ENCODE data around the gene RBM47. TPM values are rescaled to one million over a fixed set of nuclear protein-coding genes. Genes with fewer than 3 reads are reported as not detected.

RBM47 gene
- total RNA-seq, 1 donor from 2014 or later = 41.1 TPM

GRCh38 chr4:40585201-40585799 is 44.4 kb downstream of the RBM47 start:
- no peaks in the 10 kb centered on the region for H3K36me3 ChIP-seq (ENCODE audit: control insufficient read depth, insufficient read depth, low read length)
- TF ChIP-seq CTCF (IDR thresholded peaks at IDR 0.05; ENCODE audit: insufficient read depth, low read length, poor library complexity, severe bottlenecking) = no peak
- H3K4me3 ChIP-seq (ENCODE audit: low read depth, low read length) = no peak overlapping the region
- no peaks in the 10 kb centered on the region for H3K27me3 ChIP-seq (ENCODE audit: control insufficient read depth, insufficient read depth, low read length)
- DNase-seq (ENCODE audit: low read depth) = no peak

GRCh38 chr4:40584517-40585141 is 45.0 kb downstream of the RBM47 start:
- no peak for DNase-seq (ENCODE audit: low read depth)
- Histone ChIP-seq H3K4me3 (ENCODE audit: low read depth, low read length) (no peak overlapping the region), H3K27me3 (ENCODE audit: control insufficient read depth, insufficient read depth, low read length) (no peaks in the 10 kb centered on the region), H3K36me3 (ENCODE audit: control insufficient read depth, insufficient read depth, low read length) (no peaks in the 10 kb centered on the region)
- no peak for TF ChIP-seq CTCF (IDR thresholded peaks at IDR 0.05; ENCODE audit: insufficient read depth, low read length, poor library complexity, severe bottlenecking)

GRCh38 chr4:40583850-40584439 is 45.7 kb downstream of the RBM47 start:
- no peak for DNase-seq (ENCODE audit: low read depth)
- TF ChIP-seq CTCF (IDR thresholded peaks at IDR 0.05; ENCODE audit: insufficient read depth, low read length, poor library complexity, severe bottlenecking) = no peak
- Histone ChIP-seq H3K4me3 (ENCODE audit: low read depth, low read length) (no peak overlapping the region), H3K36me3 (ENCODE audit: control insufficient read depth, insufficient read depth, low read length) (no peaks in the 10 kb centered on the region), H3K27me3 (ENCODE audit: control insufficient read depth, insufficient read depth, low read length) (no peaks in the 10 kb centered on the region)

GRCh38 chr4:40582413-40582812 is 47.3 kb downstream of the RBM47 start:
- H3K27me3 ChIP-seq (ENCODE audit: control insufficient read depth, insufficient read depth, low read length) = no peaks in the 10 kb centered on the region
- DNase-seq (ENCODE audit: low read depth) = no peak
- H3K36me3 ChIP-seq (ENCODE audit: control insufficient read depth, insufficient read depth, low read length) = no peaks in the 10 kb centered on the region
- H3K4me3 ChIP-seq (ENCODE audit: low read depth, low read length) = no peak overlapping the region
- no peak for TF ChIP-seq CTCF (IDR thresholded peaks at IDR 0.05; ENCODE audit: insufficient read depth, low read length, poor library complexity, severe bottlenecking)

GRCh38 chr4:40581254-40582140 is 48.2 kb downstream of the RBM47 start:
- no peak for TF ChIP-seq CTCF (IDR thresholded peaks at IDR 0.05; ENCODE audit: insufficient read depth, low read length, poor library complexity, severe bottlenecking)
- DNase-seq (ENCODE audit: low read depth) = no peak
- no peak overlapping the region for H3K4me3 ChIP-seq (ENCODE audit: low read depth, low read length)

More at GRCh38 chr4:40581254-40582140, 48.2 kb downstream of the RBM47 start:
- no peaks in the 10 kb centered on the region for H3K36me3 ChIP-seq (ENCODE audit: control insufficient read depth, insufficient read depth, low read length)
- no peaks in the 10 kb centered on the region for H3K27me3 ChIP-seq (ENCODE audit: control insufficient read depth, insufficient read depth, low read length)

Data from kidney epithelial cell (primary cell).